NCI-H526 (cell line): ENCODE measurements around the gene IGDCC3.
A peak's percentile ranks its signal among the peaks of the same experiment; 100 is the strongest.

Experiments
- DNase-seq, 2 experiments: peaks; one replicate each; lab custom pipeline; 2025; lab: John Stamatoyannopoulos, UW

The IGDCC3 gene

DNA sequence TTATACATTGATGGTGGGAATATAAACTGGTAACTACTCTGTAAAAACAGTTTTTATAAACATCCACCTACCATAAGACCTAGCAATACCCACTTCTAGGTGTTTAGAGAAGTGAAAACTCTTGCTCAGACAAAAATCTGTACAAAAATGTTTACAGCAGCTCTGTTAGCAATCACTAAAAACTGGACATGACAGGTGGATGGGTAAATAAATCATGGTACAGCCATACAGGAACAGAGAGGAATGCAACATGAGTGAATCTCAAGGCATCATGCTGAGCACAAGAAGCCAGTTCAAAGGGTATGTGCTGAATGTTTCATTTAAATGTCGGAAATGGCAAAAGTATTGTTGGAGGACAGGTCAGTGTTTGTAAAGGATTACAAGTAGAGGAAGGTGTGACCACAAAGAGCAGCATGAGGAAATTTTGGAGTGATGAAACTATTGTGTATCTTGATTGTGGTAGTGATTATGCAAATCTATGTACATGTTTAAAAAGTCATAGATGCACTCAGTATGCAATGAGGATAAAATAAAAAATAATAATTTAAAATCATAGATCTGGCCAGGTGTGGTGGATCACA lies 84.8 kb downstream of the IGDCC3 start:
- no peak for DNase-seq

GRCh38 chr15:65290228-65290627 lies 87.6 kb downstream of the IGDCC3 start:
- DNase-seq = no peak

DNA sequence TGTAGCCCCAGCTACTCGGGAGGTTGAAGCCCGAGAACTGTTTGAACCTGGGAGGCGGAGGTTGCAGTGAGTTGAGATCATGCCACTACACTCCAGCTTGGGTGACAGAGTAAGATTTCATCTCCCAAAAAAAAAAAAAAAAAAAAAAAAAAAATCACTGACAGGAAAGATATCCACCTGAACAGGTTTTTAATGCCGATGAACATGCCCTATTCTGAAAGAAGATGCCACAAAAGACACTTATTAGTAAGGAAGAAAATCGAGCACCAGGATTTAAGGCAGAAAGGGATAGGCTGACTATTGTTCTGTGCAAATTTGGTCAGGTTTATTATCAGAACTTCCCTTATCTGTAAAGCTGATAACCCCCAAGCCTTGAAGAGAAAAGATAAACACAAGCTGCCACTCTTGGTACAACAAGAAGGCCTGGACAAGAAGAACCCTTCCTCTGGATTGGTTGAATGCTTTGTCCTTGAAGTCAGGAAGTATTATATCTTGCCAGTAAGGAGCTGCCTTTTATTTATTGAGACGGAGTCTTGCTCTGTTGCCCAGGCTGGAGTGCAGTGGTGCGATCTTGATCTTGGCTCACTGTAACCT lies 88.4 kb downstream of the IGDCC3 start:
- DNase-seq = no peak

- DNase-seq = peak in 1 of 2 experiments; percentile 50
Observed at GRCh38 chr15:65287520-65287855, 90.3 kb downstream of the IGDCC3 start.

- DNase-seq = peak; percentile 84 to 97
Observed at GRCh38 chr15:65286704-65287519, 90.9 kb downstream of the IGDCC3 start, which contains the start of gene PARP16. TSS of gene PARP16 (minus strand) at chr15:65286883. CDS start at chr15:65286426, 457 bp downstream.

- DNase-seq = peak in 1 of 2 experiments; percentile 74
Observed at GRCh38 chr15:65286069-65286703, 91.6 kb downstream of the IGDCC3 start.

- DNase-seq = no peak
Observed at GRCh38 chr15:65285291-65286068, 92.3 kb downstream of the IGDCC3 start.

DNA sequence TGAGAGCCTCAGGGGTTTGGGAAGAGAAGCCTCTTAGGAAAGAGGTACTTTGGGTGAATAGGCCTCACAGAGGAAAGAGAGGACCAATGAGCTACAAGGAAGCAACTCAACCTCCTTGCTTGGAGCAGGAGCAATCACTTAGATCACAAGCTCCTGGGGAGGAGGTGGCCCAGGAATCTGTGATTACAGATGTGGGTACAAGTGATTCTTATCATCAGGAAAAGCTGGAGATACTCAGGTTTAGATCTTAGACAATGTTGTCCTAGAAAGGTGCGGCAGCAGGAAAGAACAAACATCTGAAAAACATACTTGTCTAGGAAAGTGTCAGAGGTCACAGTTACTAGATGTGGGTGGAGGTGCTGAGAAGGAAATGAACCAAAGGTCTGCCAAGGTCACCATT lies 99.3 kb downstream of the IGDCC3 start:
- no peak for DNase-seq
